ENCODE measurements around the gene ARHGAP25.

ARHGAP25 gene

DNA sequence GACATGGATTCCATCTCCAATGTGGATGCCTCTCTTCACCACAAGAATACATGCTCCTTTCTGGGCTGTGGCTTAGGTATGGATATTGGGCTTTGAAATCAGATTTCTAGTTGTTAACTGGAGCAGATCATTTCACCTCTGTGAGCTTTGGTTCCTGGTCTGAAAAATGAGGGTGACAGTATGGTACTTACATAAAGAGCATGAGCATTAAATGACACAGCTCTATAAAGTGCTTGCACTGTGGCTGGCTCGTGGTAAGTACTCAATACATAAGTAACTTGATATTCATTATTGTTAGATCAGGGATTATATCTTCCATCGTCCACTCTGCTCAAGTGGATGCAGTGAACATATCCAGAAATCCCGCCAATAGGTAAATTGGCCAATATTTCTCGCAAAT is 33.4 kb downstream of the ARHGAP25 start:
- DNase-seq, result peak; percentile 96

- DNase-seq, result peak; percentile 33
Measured at GRCh38 chr2:68768461-68768860, 33.9 kb downstream of the ARHGAP25 start.

DNA sequence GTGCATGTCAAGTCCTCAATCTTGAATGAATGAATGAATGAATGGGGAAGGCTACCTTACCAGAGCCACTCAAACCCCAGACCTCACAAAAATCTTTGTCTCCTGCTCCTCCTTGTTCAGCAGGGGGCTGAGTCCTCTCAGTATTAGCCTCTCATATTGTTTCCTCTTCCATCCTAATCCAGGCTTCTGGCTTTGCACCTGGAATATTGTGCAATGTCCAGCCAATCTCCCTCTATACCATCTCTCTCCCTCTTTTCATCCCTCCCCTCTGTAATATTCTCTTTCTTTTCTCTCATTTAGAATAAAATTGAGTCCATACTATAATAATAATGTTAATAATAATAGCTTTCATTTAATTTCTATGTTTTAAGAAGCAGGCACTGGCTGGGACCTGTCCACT is 34.3 kb downstream of the ARHGAP25 start:
- peak; percentile 31 for DNase-seq

- DNase-seq, result peak; percentile 6
Measured at GRCh38 chr2:68769586-68770270, 35.1 kb downstream of the ARHGAP25 start.

GRCh38 chr2:68770271-68771111 is 35.9 kb downstream of the ARHGAP25 start:
- no peak for DNase-seq

GRCh38 chr2:68771211-68771751 is 36.7 kb downstream of the ARHGAP25 start:
- no peak for DNase-seq

DNA sequence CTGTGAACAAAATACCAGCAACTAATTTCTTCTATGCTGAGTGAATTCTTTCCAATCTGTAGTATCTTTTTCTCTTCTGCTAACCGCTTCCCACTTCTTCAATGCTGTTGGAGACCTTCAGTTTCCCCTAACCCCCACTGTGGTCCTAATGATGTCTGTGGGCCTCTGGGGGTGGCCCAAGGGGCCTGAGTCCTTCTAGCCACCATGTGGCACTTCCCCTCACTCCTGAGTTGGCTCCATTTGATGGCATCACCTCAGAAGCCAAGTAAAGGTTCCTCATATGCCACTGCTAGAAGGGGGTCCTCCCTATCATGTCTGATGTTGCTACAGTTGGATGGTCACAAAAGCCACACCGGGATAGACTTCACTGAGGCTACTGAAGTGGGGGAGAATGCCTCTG is 37.5 kb downstream of the ARHGAP25 start:
- DNase-seq, result no peak

DNA sequence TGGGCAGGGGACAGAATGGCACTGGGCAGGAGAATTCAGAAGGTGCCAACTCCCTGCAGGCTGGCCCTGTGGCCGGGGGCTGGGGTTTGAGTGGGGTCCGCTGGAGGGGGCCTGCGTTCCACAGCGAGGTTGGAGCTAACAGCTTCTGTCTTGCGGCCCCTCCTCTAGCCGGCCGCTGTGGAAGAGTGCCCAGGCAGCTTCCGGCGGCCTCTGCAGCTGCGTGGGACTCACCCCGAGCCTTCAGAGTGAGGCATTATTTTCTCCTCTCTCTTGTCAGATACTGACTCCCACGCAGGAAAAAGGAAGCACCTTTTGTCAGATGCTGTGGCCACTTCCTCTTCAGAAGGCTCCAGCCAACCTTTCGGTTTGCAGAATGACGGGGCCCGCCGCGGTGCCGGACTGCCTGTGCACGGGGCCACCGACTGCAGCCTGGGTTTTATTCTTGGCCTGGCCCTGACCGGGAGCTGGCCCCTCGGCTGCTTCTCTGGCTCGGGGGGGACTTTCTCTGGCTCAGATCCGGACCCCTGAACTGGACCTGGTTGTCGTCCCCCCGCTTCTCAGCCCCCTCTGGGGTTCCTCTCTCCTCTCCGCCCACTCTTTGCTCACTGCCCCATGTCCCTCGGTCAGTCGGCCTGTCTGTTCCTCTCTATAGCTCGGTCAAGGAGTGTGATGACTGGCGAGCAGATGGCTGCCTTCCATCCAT is 40.1 kb downstream of the ARHGAP25 start:
- no peak for DNase-seq

GRCh38 chr2:68775272-68775842 is 40.7 kb downstream of the ARHGAP25 start:
- DNase-seq, result no peak

- DNase-seq, result no peak
Measured at GRCh38 chr2:68776124-68776523, 41.5 kb downstream of the ARHGAP25 start.

- DNase-seq, result no peak
Measured at GRCh38 chr2:68779595-68779994, 45.0 kb downstream of the ARHGAP25 start.

DNA sequence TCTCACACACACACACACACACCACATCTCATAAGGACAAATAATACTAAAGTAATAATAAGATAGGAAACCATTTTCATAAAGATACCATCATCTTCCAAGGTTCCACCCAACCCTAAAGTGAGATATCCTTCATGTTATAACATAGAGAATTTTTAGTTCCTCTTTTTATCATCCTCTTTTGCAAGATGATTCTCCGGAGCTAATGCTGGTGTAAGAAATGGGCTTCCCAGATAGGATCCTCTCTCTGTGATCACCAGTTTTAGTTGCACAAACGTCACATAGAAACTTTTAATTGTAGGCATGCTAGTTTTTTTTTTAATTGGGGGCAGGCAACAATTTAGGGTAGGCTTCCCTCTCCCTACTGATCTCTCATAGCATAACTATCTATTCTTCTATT is 49.6 kb downstream of the ARHGAP25 start:
- no peak for DNase-seq

DNA sequence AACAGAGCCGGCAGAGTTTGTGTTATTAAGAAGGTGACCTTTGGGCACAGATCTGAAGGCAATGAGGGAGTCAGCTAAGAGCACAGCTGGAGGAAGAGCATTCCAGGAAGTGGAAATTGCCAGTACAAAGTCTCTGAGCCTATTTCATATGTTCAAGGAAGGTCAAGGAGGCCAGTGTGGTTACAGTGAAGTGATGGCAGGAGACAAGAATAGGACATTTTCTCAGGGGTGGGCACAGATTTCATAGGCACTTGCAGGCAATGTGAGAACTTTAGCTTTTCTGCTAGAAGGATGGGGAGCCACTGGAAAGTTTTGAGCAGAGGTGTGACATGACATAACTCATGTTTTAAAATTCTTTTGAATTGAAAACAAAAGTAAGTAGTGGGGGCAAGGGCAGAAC is 50.3 kb downstream of the ARHGAP25 start:
- no peak for DNase-seq

DNA sequence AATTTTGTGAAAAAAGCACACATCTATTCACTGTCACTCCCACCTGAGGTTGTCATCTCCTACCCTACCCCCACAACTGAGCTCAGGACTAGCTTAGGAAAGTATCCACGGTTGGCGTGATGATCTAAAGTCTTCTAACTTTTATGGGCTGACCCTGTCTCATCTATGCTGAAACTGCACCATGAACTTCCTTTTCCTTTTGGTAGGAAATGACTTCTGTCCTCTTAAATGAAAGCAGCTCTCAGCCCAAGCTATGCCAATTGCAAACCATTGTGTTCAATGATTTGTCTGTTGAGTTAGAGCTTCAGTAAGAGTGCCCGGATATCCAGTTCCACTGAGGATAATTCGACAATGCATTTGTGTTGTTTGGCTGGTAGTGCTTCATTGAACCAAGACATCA is 52.7 kb downstream of the ARHGAP25 start:
- DNase-seq, result no peak

DNA sequence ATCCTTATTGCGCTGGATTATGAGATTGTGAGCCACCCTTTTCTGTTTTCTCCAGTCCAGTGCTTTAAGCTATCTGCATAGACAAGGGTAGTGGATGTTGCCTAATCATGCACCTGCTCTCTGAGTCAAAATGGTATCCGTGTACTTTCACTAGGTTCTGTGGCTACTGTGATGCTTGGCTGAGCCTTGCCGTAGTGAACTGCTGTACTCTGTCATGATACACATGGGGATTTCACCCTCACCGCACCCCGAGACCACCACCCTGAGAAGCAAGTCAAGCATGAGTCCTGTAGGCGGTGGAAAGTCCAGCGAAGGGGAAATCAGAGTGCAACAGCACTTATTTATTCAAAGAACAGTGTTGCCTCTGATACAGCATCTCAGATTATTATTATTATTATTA is 55.0 kb downstream of the ARHGAP25 start:
- no peak for DNase-seq

DNA sequence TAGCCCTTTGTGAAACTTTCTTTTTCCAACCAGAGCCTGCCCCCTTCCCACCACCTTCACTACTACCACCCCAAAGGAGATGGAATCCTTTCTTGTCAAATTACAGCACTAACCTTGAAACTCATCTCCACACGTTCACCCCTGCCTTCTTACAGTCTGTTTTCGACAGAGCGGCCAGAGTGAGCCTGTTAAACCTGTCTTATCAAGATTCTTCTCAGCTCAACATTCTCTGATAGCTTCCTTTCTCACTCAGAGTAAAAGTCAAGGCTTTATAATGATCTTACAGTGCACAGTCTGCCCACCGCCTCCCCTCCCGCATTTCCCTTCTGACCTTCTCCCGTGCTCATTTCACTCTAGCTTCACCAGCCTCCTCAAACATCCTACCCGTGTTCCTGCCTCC is 56.0 kb downstream of the ARHGAP25 start:
- no peak for DNase-seq

- no peak for DNase-seq
Measured at GRCh38 chr2:68791914-68792313, 57.3 kb downstream of the ARHGAP25 start.

DNA sequence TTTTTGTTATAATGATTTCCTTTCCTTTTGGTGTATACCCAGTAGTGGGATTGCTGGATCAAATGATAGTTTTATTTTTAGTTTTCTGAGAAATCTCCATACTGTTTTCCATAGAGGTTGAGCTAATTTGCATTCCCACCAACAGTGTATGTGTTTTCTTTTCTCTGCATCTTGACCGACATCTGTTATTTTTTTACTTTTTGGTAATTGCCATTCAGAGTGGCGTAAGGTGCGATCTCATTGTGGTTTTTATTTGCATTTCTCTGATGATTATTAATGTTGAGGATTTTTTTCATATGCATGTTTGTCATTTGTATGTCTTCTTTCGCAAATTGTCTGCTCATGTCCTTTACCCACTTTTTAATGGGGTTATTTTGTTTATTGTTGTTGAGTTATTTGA is 58.1 kb downstream of the ARHGAP25 start:
- no peak for DNase-seq

DNA sequence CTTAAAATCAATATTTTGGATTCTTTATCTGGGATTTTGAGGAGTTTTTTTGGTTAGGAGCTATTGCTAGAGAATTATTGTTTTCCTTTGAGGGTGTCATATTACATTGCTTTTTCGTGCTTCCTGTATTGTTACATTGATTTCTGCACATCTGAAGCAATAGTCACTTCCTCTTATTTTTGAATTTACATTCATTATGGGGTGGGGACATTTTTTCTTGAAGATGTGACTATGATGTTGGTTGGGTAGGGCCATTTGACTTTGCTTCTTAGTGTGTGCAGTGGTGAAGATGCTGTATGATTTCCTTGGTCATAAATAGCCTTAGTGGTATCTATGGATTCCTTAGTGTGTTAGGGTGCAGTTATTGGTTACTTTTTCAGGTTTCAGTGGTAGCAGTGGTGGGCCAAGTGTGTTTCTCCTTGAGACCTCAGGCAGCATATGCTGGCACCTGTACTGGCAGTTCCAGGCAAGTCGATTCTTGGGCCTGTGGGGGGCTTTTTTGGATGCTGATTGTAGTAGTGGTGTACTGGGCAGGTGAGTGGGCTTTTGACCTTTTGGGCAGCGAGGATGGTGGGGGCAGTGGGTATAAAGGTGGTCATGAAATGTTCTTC is 61.8 kb downstream of the ARHGAP25 start:
- DNase-seq, result no peak

DNA sequence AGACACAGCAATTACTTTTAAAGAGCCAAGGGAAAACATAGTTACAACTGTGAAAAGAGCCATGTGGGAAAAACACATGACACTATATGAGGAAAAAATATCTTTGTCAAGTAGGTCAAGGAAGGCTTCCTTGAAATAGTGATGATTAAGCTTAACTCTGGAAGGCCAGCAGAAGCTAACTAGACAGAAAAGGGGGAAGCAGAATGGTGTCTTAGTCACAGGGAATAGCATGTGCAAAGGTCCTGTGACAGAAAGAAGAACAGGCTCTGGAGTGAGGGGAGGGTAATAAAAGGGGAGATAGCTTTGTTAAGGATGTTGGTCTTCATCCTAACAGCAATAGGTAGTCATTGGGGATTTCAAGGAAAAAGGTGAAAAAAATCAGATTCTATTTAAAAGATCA is 64.0 kb downstream of the ARHGAP25 start:
- no peak for DNase-seq

DNA sequence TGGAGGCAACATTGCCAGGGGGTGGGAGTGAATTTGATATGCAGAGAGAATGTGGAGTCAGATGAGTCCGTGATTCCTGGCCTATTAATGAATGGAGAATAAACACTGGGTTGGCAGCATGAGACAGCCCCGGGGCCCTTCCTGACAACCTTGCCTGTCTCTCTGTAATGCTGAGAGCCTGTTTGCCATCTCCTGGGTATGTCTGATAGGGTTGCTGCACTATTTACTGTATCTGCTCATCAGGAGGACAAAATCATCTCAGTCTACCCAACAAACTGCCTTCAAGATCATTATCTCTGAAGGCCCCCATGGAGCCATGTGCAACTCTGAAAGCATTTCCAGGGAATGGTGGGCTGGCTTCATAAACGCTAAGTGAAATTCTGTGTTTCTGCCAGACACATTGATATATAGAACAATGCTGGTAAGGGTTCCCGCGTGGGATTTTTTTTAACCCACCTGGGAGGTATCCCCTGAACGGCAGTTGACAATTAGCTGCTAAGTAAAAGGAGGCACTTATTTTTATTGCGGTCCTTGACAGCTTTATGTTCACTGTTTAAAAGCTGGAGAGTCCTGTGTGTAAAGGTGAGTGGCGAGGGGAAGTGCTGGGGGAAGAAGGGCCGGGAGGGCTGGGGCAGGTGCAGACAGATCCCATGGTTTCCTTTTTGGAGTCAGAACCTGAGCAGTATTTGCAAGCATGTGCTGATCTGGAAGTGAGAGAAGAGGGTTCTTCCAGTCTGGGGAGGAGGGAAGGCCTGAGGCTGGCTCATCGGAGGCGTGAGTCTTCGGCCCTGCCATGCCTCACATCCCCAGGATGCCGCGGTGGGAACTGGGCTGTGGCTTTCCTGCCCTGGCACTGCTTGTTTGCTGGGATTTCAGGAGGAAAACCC is 64.8 kb downstream of the ARHGAP25 start:
- no peak for DNase-seq

GRCh38 chr2:68800027-68800401 is 65.4 kb downstream of the ARHGAP25 start:
- no peak for DNase-seq

Data from DMS53 (cell line).